Osteoblast (primary cell): Measurements from ENCODE around the gene PSMA5. TPM values are rescaled to one million over a fixed set of nuclear protein-coding genes. Genes with fewer than 3 reads are reported as not detected.

ENCODE experiments used
- DNase-seq: peaks from one replicate; pipeline ENCODE4 v3.0.0; 2011; ENCODE audit warnings: low spot score, mixed read lengths; ENCODE audit not compliant: insufficient read length; ENCODE audit errors: missing footprints
- H2AFZ ChIP-seq: 2 replicates; pipeline ENCODE4 v1.6.0; 2011; ENCODE audit warnings: mild to moderate bottlenecking, low read length
- H3K27ac ChIP-seq: 2 replicates; pipeline ENCODE4 v1.5.1; 2011; ENCODE audit warnings: mild to moderate bottlenecking, low read depth, low read length, moderate library complexity
- H3K27me3 ChIP-seq: 2 replicates; pipeline ENCODE4 v1.6.0; 2012; ENCODE audit warnings: mild to moderate bottlenecking, control low read depth, inconsistent platforms, low read length, moderate library complexity; ENCODE audit not compliant: insufficient read depth
- H3K36me3 ChIP-seq: 2 replicates; pipeline ENCODE4 v1.5.1; 2011; ENCODE audit warnings: mild to moderate bottlenecking, low read length, control low read depth, moderate library complexity; ENCODE audit not compliant: insufficient read depth
- H3K4me1 ChIP-seq: 2 replicates; pipeline ENCODE4 v1.5.1; 2011; ENCODE audit warnings: mild to moderate bottlenecking, low read length, control low read depth, moderate library complexity; ENCODE audit not compliant: insufficient read depth
- H3K4me2 ChIP-seq: 2 replicates; pipeline ENCODE4 v1.6.0; 2011; ENCODE audit warnings: mild to moderate bottlenecking, low read length; ENCODE audit not compliant: insufficient read depth
- H3K4me3 ChIP-seq: fragments of 200-600 bp; sonication (generic); 3 replicates; pipeline ENCODE4 v1.5.1; 2012; ENCODE audit warnings: mild to moderate bottlenecking, low read length, inconsistent platforms; ENCODE audit not compliant: insufficient read depth
- H3K79me2 ChIP-seq: 2 replicates; pipeline ENCODE4 v1.6.0; 2012; ENCODE audit warnings: mild to moderate bottlenecking, low read length, control low read depth, inconsistent platforms; ENCODE audit not compliant: insufficient read depth
- H3K9me3 ChIP-seq: 2 replicates; pipeline ENCODE4 v1.5.1; 2011; ENCODE audit warnings: low read depth, low read length, control low read depth
- H4K20me1 ChIP-seq: 2 replicates; pipeline ENCODE4 v1.6.0; 2012; ENCODE audit warnings: mild to moderate bottlenecking, low read length, control low read depth; ENCODE audit not compliant: insufficient read depth
- total RNA-seq: library from RNA; depleted of rRNA; stranded (reverse); fragments of >200 nt; gene quantifications from 2 replicates; pipeline ENCODE4 v1.2.3, GENCODE V29; 2012
- TF ChIP-seq, protein P1 (sequence below): IDR thresholded peaks from 2 replicates; pipeline ENCODE4 v1.5.1; 2011; ENCODE audit warnings: mild to moderate bottlenecking, low read depth, low read length, moderate library complexity; ENCODE audit errors: extremely low read depth

The PSMA5 gene
- total RNA-seq, 1 donor: 45.6 TPM

DNA sequence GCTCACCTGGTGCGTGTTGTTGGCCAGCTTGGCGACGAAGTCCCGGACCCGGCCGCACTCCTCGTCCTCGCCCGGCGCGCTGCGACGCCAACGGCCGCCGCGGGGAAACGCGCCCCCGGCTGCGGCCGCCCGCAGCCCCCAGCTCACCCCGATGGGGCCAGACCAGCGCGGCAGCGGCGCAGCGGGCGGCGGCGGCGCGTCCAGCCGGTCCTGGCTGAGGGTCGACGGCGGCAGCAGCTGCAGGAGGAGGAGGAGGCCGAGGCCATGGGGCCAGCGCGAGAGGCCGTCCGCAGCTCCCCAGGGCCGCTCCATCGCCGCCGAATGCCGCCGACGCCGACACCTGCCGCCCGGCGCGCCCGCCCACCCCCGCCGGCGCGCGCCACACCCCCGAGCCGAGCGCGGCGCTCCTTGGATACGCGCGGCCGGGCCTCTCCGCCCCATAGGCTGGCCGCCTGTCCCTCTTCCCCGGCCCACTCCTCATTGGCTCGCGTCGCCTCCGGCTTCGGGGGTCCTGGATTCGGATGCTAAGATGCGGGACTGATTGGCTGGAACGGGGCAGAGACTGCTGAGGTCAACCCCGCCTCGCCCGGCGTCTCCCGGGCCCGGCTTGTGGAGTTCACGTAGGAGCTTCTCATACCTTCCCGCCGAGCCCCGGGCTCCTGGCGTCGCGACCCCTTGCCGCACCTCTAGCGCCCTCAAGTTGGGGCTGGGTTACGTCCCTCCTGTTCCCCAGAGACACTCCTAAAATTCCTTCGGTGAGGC, 28.5 kb downstream of the PSMA5 start, which contains the start of gene SORT1:
SORT1 (minus strand) TSS at position 338 of the 762 bp plus-strand sequence; CDS start at position 312, 26 bp downstream.
- peak within 1 kb of the TSS; percentile 74 for H3K4me3 ChIP-seq
- peak within 1 kb of the TSS; percentile 77 for H2AFZ ChIP-seq
- H3K36me3 ChIP-seq: peaks cover 15% of the 10 kb centered on the region
- TF ChIP-seq, protein P1, sequence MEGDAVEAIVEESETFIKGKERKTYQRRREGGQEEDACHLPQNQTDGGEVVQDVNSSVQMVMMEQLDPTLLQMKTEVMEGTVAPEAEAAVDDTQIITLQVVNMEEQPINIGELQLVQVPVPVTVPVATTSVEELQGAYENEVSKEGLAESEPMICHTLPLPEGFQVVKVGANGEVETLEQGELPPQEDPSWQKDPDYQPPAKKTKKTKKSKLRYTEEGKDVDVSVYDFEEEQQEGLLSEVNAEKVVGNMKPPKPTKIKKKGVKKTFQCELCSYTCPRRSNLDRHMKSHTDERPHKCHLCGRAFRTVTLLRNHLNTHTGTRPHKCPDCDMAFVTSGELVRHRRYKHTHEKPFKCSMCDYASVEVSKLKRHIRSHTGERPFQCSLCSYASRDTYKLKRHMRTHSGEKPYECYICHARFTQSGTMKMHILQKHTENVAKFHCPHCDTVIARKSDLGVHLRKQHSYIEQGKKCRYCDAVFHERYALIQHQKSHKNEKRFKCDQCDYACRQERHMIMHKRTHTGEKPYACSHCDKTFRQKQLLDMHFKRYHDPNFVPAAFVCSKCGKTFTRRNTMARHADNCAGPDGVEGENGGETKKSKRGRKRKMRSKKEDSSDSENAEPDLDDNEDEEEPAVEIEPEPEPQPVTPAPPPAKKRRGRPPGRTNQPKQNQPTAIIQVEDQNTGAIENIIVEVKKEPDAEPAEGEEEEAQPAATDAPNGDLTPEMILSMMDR: no peak
- no peaks in the 10 kb centered on the region for H4K20me1 ChIP-seq
- H3K79me2 ChIP-seq: peaks cover 43% of the 10 kb centered on the region
- H3K4me2 ChIP-seq: peak within 1 kb of the TSS; percentile 88
- peaks cover 41% of the 10 kb centered on the region for H3K4me1 ChIP-seq
- H3K9me3 ChIP-seq: no peaks in the 10 kb centered on the region
- H3K27me3 ChIP-seq: no peaks in the 10 kb centered on the region
- H3K27ac ChIP-seq: peak within 1 kb of the TSS; percentile 29
- DNase-seq: peak; percentile 95

DNA sequence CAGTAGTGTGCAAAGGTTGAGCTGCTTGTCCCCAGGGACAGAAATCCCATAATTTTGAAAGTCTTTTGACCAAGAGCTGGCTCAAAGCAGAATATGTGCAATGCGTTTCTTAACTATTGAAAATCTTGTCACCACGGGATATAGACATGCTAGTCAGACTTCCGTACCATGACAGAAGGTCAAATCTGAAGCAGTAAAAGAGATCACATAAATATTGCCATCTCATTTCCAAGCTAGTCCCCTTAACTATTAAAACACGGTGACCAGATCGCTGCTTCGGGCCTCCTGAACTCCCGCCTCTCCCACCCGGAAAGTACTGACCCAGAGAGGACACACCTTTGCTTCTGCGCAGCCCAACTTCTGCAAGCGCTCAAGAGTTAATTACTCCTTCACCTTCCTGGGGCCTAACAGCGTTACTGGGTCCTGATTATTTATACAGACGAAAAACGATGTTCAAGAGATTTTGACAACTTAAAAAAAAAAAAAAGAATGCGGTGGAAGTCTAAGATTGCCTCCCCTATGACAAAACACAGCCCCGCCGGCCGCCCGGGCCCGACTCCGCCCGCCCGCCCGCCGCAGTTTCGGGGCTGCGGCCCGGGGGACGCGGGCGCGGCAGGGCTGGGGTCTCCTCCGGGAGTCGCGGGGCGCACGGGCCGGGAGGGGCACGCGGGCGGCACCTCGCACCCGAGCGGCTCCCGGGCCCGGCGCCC, 29.2 kb downstream of the PSMA5 start:
- H3K27ac ChIP-seq: peak overlapping the region; percentile 29
- peak overlapping the region; percentile 74 for H3K4me3 ChIP-seq
- H3K36me3 ChIP-seq: peaks cover 10% of the 10 kb centered on the region
- TF ChIP-seq, protein P1: no peak
- H4K20me1 ChIP-seq: no peaks in the 10 kb centered on the region
- H3K79me2 ChIP-seq: peaks cover 50% of the 10 kb centered on the region
- no peaks in the 10 kb centered on the region for H3K9me3 ChIP-seq
- H2AFZ ChIP-seq: peak overlapping the region; percentile 77
- no peaks in the 10 kb centered on the region for H3K27me3 ChIP-seq
- peak; percentile 64 for DNase-seq
- peak overlapping the region; percentile 88 for H3K4me2 ChIP-seq
- peaks cover 49% of the 10 kb centered on the region for H3K4me1 ChIP-seq

DNA sequence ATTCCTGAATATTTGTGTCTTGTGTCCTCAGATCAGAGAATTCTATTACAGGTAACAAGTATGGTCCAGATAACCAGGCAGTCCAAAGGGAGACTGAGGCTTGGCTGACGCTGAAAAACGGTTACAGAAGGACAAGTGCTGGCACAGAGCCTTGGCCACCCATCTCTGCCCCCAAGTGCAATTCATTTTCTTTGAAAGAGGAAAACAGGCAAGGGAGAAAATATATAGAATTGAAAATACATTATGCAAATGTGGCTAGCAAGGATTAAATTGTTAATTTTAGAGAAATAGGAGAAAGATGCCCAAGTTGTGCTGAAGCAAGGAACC, 29.8 kb downstream of the PSMA5 start:
- TF ChIP-seq, protein P1: no peak
- no peaks in the 10 kb centered on the region for H3K27me3 ChIP-seq
- H3K9me3 ChIP-seq: no peaks in the 10 kb centered on the region
- H4K20me1 ChIP-seq: no peaks in the 10 kb centered on the region
- H3K4me1 ChIP-seq: peaks cover 54% of the 10 kb centered on the region
- no peak overlapping the region for H2AFZ ChIP-seq
- peaks cover 4% of the 10 kb centered on the region for H3K36me3 ChIP-seq
- H3K4me2 ChIP-seq: peak overlapping the region; percentile 88
- H3K4me3 ChIP-seq: peak overlapping the region; percentile 74
- peak; percentile 31 for DNase-seq
- H3K27ac ChIP-seq: peak overlapping the region; percentile 29
- H3K79me2 ChIP-seq: peaks cover 53% of the 10 kb centered on the region
